GM19023 (cell line): ENCODE results near the gene USP20.

ENCODE experiments used
- ATAC-seq: cut with Tn5 transposase; IDR thresholded peaks from one replicate; pipeline ENCODE4 v1.9.1; 2021; ENCODE audit warnings: mild to moderate bottlenecking, moderate library complexity; ENCODE audit not compliant: unreplicated experiment

The USP20 gene

DNA sequence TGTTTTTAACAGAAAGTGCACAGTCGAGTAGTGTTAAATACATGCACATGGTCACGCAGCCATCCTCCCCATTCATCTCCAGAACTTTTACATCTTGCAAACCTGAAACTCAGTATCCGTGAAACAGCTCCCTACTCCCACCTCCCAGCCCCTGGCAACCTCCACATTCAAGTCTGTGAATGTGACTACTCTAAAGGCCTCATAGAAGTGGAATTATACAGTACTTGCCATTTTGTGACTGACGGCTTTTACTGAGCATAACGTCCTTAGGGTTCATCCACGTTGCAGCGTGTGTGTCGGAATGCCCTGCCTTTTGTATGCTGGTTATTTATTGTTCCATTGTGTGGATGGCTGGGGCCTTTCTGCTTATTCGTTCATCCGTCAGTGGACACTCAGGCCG, 35.8 kb downstream of the USP20 start:
- ATAC-seq: no peak

DNA sequence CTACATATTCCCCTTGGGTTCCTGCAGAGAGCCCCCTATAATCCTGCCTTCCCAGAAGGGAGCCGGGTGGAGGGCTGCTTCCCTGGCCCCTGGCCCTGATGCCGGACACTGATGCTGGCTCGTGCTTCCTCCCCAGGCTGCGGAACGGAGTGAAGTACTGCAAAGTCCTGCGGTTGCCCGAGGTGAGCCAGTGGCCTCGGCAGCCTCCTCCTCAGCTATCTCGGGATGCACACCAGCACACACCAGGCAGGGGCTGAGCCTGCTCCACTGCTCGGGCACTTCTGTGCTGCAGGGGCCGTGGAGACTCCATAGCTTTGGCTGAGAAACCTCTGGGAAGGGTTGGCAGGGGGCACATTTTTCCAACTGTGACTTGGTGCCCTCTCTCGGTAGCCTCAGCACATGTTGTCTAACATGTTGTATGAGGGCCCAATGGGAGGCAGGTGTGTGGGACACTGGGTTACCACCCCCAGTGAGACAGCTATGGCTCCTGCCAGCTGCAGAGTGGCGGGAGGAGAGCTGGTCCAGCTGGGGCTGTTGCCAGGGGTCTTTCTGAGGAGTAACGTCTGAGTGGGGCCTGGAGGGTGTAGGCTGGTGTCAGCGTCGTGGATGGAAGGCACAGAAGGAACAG, 38.4 kb downstream of the USP20 start:
- no peak for ATAC-seq

GRCh38 chr9:129874261-129875101, 39.2 kb downstream of the USP20 start:
- no peak for ATAC-seq

DNA sequence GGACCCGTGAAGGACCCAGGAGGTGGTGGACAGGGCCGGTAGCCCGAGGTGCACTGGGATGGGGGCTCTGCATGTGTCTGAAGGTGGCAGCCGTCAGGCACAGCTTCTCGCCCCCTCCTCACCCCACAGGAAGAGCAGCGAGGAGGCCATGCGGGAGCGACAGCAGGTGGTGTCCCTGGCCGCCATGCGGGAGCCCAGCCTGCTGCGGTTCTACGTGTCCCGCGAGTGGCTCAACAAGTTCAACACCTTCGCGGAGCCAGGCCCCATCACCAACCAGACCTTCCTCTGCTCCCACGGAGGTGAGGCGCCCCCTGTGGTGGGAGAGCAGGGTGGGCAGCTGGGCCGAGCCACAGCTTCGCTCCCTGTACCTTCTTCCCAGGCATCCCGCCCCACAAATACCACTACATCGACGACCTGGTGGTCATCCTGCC, 39.9 kb downstream of the USP20 start:
- ATAC-seq: no peak

DNA sequence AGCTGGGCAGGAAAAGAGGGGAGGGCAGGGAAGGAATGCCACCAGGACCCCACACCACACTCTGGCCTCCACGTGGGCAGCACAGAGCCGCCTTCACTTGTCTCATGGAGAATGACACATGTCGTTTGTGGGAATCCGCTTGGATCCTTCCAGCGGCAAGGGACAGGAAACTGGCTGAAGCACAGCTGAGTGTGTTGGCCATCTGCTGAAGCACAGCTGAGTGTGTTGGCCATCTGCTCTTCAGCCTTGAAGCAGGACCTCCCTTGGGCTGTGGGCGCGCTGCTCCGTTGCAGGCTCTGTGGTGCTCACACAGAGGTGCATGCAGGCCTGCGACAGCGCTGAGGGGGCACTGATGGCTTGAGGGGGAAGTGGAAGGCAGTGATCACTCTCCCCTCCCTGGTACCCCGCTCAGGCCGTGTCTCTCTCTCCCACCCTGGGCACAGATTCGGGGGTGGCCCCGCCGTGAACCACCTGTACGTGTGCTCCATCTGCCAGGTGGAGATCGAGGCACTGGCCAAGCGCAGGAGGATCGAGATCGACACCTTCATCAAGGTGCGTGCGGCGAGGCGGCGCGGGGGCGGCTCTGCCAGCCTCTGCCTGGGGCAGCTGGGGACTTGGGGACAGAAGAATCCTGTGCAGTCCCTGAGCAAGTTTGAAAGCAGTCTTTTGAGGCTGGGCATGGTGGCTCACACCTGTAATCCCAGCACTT, 40.6 kb downstream of the USP20 start:
- ATAC-seq: no peak

DNA sequence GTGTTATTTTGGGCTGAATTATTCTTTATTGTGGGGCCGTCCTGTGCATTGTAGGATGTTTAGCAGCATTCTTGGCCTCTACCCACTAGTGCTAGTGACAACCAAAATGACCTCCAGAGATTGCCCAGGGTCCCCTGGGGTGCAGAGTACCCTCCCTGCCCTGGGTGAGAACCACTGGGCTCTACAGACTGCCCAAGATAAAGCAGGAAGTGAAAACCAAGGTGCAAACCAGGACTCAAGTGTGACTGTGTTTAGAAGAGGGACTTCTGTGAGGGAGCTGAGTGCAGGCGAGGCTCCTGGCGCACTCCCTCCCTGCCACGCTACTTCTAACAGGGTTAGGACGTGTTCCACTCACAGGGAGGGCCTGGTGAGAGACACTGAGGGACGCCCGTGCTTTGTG, 41.6 kb downstream of the USP20 start:
- ATAC-seq: no peak

- ATAC-seq: no peak
These were observed 43.0 kb downstream of the USP20 start for GRCh38 chr9:129878291-129878690.

DNA sequence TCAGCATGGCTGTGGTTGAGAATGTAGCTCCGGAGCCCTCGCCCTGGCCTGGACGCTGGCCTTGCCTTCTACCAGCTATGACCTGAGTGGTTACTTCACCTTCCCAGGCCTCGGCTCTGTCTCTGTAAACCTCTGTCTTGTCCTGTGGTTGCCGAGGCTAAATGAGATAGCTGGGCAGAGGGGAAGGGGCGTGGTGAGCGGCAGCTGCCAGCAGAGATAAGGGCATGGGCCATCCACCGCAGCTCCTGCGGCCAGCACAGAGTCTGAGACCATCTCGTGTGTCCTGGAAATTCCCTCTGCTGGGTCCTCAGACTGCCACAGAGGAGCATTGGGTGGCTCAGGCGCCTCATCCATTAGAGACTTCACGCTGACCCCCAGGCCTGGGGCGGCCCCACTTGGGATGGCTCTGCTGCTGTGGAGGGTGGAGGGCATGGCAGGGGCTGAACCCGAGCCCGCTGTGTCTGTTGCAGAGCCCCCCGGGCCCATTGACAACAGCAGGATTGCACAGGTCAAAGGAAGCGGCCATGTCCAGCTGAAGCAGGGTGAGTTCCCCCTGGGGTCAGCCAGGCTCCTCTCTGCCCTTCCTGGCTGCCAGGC, 43.9 kb downstream of the USP20 start:
- no peak for ATAC-seq

DNA sequence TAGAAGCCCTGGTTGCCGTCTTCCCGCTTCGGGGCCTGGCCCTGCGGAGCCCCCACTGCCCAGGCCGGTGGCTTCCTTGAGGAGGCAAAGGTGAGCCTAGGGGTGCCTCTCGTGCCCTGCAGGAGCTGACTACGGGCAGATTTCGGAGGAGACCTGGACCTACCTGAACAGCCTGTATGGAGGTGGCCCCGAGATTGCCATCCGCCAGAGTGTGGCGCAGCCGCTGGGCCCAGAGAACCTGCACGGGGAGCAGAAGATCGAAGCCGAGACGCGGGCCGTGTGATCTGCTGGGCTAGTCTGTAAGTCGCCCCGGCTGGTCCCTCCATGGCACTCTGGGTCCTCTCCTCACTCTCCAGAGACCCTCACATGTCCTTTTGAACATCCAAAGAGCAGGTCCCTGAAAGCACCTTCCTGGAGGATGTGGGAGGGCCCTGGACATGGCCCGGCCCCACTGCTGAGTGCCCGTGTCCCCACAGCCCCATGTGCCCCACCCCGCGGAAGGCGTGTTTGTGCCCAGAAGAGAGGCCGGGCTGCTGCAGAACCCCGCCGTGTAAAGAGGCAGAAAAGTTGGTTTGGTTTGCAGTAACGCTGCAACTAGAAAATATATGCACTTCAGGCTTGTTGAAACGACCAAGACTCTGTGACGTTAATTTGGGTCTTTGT, 44.9 kb downstream of the USP20 start:
- ATAC-seq: no peak

DNA sequence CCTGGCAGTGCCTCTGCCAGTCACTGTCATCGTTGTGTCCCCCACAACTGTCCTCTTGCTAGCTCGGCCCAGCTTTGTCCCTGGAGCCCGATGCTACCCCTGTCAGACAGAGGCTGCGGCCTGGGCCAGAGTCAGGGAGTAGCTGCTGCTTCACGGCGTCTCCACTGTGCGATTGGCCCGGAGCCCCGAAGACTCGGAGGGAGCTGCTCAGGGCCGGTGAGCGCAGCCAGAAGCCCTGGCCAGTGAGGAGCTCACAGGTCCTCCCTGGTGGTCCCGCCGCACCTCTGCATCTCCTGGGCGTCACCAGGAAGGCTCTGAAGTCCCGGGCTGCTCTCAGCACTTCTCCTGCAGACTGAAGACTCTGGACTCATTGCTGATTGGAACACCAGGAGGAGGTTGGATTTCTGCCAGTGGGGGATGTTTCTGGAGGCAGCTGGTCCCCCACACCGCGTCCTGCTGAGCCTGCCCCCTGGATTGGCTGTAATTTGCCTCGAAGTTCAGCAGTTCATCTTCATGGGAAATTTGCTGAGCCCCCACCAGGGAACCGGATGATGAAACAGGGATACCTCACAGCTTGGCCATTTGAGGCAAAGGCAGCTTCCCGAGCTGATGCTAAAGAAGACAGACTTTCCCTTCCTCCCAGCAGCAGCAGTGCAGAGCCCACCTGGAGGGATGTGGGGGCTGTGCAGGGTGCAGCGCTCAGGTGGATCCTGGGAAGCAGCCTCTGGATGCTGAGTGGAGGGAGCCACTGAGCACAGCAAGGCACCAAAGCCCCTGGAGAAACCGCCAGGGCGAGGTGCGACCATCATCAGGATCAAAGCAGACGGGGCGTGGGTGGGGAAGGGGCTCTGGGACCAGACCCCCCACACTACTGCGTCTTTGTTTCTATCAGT, 45.6 kb downstream of the USP20 start:
- no peak for ATAC-seq

DNA sequence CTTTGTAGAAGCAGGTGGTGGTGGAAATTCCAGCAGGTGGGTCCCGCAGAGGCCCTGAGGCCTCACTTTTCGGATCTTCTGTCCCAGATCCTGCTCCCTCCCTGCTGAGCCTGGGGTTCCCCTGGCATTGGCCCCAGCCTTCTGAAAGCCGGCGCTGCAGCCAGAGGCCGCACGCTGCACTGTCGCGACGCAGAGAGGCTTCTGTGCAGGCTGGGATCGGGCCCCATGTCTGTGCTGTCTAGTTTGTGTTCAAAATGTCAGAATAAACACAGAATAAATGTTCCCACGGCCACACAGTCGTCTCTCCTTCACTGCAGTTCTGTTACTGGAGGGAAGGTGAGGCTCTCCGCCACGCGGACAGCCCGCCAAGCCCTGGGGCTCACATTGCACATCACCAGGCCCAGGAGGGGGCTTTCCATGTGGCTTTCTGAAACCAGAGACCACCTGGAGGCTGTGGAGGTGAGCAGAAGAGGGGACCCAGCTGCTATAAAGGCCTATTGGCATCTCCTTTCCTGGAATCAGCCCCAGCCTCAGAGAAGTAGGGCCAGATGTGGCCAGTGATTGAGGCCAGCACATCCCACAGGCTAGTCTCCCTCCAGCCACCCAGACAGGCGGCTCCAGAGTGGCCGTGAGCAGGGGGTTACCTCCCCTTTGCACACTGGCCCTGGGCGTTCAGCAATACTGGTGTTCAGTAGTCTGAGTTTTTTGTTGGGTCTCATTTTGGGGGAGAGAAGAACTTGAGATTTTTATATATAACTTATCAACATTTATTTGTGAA, 46.5 kb downstream of the USP20 start:
- ATAC-seq: no peak

DNA sequence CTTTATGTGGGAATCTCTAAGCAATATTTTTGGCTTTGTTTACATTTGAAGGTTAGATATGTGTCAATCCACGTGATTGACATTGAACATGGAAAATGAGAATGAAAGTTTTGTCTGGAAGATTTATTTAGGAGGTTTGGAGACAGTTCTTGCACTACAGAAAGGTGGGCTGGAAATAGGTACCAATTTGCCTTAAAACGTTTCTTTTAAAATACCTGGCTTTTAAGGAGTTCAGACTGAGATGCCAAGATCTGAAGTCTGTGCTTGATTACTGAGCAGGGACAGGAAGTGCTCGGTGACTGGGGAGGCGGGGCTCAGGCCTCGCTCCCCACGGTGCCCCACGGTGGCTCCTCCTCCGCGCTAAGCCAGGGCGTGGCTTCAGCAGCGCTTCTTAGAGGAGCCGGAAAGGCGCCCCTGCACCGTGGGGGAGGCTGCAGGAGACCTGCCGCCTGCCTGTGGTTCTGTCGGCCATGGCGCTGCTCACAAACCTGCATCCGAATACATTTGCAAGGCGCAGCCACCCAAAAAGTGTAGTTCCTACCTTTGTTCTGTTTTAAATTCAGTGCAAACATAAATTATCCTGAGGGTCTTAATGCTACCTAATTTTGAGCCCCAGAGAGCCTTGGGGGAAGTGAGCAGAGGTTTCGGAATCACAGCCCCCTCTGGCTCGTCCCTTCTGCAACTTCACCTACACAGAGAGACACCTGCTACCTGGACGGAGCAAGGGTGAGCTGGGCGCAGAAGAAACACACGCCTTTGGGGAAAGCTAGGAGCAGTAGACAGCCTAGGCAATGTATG, 49.2 kb downstream of the USP20 start:
- peak; percentile 43 for ATAC-seq

- ATAC-seq: no peak
These were observed 49.9 kb downstream of the USP20 start for GRCh38 chr9:129885018-129885669.

GRCh38 chr9:129885670-129886106, 50.4 kb downstream of the USP20 start:
- peak; percentile 33 for ATAC-seq

DNA sequence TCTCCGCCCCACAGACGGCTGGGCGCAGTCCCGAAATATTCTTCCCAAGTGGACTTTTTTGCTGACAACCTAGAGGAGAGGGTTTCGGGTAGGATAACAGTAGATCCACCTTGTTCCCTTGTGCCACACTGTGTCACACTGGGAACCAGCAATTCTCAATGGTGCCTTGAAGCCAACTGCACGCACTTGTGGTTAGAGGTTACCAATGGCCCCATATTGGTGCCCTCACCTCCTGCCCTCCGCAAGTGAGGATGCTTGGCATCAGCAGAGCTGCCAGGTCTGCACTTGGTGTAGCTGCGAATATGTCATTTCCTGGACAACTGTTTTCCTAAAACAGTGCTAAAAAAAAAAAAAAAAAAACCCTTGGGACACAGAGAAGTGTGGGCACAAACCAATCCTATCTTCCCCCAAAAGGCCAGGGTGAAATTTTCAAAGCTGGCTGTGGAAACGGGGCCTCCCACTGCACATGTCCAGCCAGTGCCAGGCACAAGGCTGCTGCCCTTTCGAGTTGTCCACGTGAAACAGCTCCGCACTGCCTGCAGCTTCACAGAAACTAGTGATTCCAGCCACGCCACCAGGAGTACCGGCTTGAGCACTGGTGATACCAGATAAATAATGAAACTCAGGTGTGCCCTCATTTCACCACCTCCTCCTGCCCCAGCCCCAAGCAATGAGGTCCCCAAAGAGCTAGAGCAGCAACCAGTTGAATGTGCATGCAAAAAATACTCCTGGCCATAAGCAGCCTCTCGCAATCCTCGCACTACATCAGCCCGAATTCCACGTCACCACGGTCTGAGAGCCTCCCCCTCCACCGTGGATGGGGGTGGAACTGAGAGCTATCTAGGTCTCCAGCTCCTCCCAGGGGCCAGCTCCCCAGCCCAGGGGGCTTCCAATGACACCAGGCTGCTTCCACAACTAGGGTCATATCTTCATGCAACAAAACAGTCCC, 51.2 kb downstream of the USP20 start:
- ATAC-seq: no peak
